ENCODE measurements around the gene SPNS3. TPM values are rescaled to one million over a fixed set of nuclear protein-coding genes. Genes with fewer than 3 reads are reported as not detected.
A peak's percentile ranks its signal among the peaks of the same experiment; 100 is the strongest.

Gene SPNS3
- total RNA-seq, 2 donors from 2014 or later: 0.90 to 1.0 TPM

- no peaks in the 10 kb centered on the region for H3K4me1 ChIP-seq
- H3K9ac ChIP-seq (ENCODE audit: low read depth in 2 of 2, low read length in 2 of 2): no peak overlapping the region
- no peak for TF ChIP-seq CTCF (IDR thresholded peaks at IDR 0.05)
- H3K4me3 ChIP-seq: no peak overlapping the region
- H3K27me3 ChIP-seq: no peaks in the 10 kb centered on the region
- no peaks in the 10 kb centered on the region for H3K9me3 ChIP-seq
- no peaks in the 10 kb centered on the region for H3K36me3 ChIP-seq
- H3K27ac ChIP-seq: no peak overlapping the region
- intact Hi-C loops (cut with DNase I): no loop called here
- peak; percentile 51 for DNase-seq
These were observed 20.3 kb downstream of the SPNS3 start for GRCh38 chr17:4453812-4454591.

- intact Hi-C loops (cut with DNase I): no loop called here
- no peak overlapping the region for H3K27ac ChIP-seq
- H3K9ac ChIP-seq (ENCODE audit: low read depth in 2 of 2, low read length in 2 of 2): no peak overlapping the region
- no peaks in the 10 kb centered on the region for H3K27me3 ChIP-seq
- no peak overlapping the region for H3K4me3 ChIP-seq
- DNase-seq: no peak
- H3K9me3 ChIP-seq: no peaks in the 10 kb centered on the region
- no peaks in the 10 kb centered on the region for H3K36me3 ChIP-seq
- no peaks in the 10 kb centered on the region for H3K4me1 ChIP-seq
- no peak for TF ChIP-seq CTCF (IDR thresholded peaks at IDR 0.05)
These were observed 26.9 kb downstream of the SPNS3 start for GRCh38 chr17:4460661-4461060.

GRCh38 chr17:4463818-4464476 is 30.2 kb downstream of the SPNS3 start:
- Histone ChIP-seq H3K4me1 (no peaks in the 10 kb centered on the region), H3K36me3 (no peaks in the 10 kb centered on the region), H3K27me3 (no peaks in the 10 kb centered on the region), H3K9ac (ENCODE audit: low read depth in 2 of 2, low read length in 2 of 2) (no peak overlapping the region), H3K27ac (no peak overlapping the region), H3K4me3 (no peak overlapping the region), H3K9me3 (no peaks in the 10 kb centered on the region)
- no peak for TF ChIP-seq CTCF (IDR thresholded peaks at IDR 0.05)
- no peak for DNase-seq
- intact Hi-C loops (cut with DNase I): no loop called here

- no peak overlapping the region for H3K9ac ChIP-seq (ENCODE audit: low read depth in 2 of 2, low read length in 2 of 2)
- H3K9me3 ChIP-seq: no peaks in the 10 kb centered on the region
- no peaks in the 10 kb centered on the region for H3K4me1 ChIP-seq
- H3K36me3 ChIP-seq: no peaks in the 10 kb centered on the region
- DNase-seq: no peak
- intact Hi-C loops (cut with DNase I): no loop called here
- no peak overlapping the region for H3K4me3 ChIP-seq
- H3K27me3 ChIP-seq: no peaks in the 10 kb centered on the region
- TF ChIP-seq CTCF (IDR thresholded peaks at IDR 0.05): no peak
- no peak overlapping the region for H3K27ac ChIP-seq
These were observed 32.0 kb downstream of the SPNS3 start for GRCh38 chr17:4465786-4466185.

GRCh38 chr17:4467287-4467686 is 33.5 kb downstream of the SPNS3 start:
- H3K9me3 ChIP-seq: no peaks in the 10 kb centered on the region
- H3K4me1 ChIP-seq: no peaks in the 10 kb centered on the region
- H3K27me3 ChIP-seq: no peaks in the 10 kb centered on the region
- H3K36me3 ChIP-seq: no peaks in the 10 kb centered on the region
- no peak overlapping the region for H3K4me3 ChIP-seq
- H3K27ac ChIP-seq: no peak overlapping the region
- H3K9ac ChIP-seq (ENCODE audit: low read depth in 2 of 2, low read length in 2 of 2): no peak overlapping the region
- TF ChIP-seq CTCF (IDR thresholded peaks at IDR 0.05): no peak
- DNase-seq: no peak
- intact Hi-C loops (cut with DNase I): no loop called here
